ENCODE measurements around the gene BBX. TPM values are rescaled to one million over a fixed set of nuclear protein-coding genes. Genes with fewer than 3 reads are reported as not detected.

Gene BBX
- total and polyA plus RNA-seq, 2 of the 4 experiments (the other 2 are of a cell fraction), result 13.6 to 107 TPM

DNA sequence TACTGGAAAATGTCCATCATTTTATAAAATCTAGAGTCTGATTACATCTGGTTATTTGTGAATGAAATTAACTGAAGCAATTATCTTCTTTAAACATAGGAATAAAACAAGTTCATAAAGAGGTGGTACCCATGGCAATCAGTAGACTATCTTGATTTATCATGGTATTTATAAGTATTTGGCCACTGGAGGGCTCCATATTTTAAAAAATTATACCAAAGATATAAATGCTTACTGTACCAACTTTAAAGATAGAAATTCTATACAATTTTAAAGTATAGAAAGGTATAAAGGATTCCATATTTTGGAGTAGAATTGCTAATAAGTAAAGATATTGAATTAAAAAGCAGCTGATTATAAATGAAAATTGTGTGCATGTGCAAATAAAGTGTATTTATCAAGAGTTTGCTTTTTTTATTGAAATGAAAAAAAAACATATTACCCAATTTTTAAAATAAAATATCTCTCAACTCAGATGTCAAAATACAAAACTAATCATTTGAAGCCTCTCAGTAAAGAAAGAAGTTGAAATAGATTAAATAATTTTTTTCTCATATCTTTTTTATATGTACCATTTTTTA lies 105.3 kb downstream of the BBX start:
- H2BK120ac ChIP-seq (ENCODE audit: low read depth, low read length), result no peak overlapping the region
- TF ChIP-seq RCOR1 (IDR thresholded peaks at IDR 0.05; ENCODE audit: insufficient replicate concordance, low read length), result no peak
- TF ChIP-seq, protein P1, sequence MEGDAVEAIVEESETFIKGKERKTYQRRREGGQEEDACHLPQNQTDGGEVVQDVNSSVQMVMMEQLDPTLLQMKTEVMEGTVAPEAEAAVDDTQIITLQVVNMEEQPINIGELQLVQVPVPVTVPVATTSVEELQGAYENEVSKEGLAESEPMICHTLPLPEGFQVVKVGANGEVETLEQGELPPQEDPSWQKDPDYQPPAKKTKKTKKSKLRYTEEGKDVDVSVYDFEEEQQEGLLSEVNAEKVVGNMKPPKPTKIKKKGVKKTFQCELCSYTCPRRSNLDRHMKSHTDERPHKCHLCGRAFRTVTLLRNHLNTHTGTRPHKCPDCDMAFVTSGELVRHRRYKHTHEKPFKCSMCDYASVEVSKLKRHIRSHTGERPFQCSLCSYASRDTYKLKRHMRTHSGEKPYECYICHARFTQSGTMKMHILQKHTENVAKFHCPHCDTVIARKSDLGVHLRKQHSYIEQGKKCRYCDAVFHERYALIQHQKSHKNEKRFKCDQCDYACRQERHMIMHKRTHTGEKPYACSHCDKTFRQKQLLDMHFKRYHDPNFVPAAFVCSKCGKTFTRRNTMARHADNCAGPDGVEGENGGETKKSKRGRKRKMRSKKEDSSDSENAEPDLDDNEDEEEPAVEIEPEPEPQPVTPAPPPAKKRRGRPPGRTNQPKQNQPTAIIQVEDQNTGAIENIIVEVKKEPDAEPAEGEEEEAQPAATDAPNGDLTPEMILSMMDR (conservative IDR thresholded peaks at IDR 0.05; ENCODE audit: low read depth, low read length), result peak; percentile 25; the same call in 1 of the 2 replicates
- intact Hi-C loops (cut with micrococcal nuclease) (no loop called here), dilution Hi-C loops (cut with HindIII; ENCODE audit: low sequenced_read_pairs, unreplicated experiment) (no loop called here), in situ Hi-C loops (cut with MboI; ENCODE audit: low sequenced_read_pairs) (no loop called here)
- H2BK15ac ChIP-seq (ENCODE audit: low read depth, low read length), result no peak overlapping the region
- H3K4me3 ChIP-seq (ENCODE audit: insufficient read depth, low read depth, low read length), result no peak overlapping the region
- DNase-seq (no peak), ATAC-seq (ENCODE audit: low read depth) (no peak)
- no peak overlapping the region for H3K56ac ChIP-seq (ENCODE audit: extremely low read depth, insufficient read depth, low read length)
- no peak overlapping the region for H2BK20ac ChIP-seq (ENCODE audit: low read depth, low read length)
- no peak overlapping the region for H3K27ac ChIP-seq (ENCODE audit: insufficient read depth, low read length)
- H3K14ac ChIP-seq (replicated peaks; ENCODE audit: low read depth, low read length), result no peak overlapping the region
- no peak overlapping the region for H2AK5ac ChIP-seq (ENCODE audit: low read depth, low read length)
- H3K9me1 ChIP-seq (ENCODE audit: insufficient read depth, low read length), result no peaks in the 10 kb centered on the region
- no peak overlapping the region for H2AK9ac ChIP-seq (replicated peaks; ENCODE audit: low read depth, low read length, poor library complexity)
- no peak overlapping the region for H2BK5ac ChIP-seq (ENCODE audit: low read depth, low read length, poor library complexity, severe bottlenecking)
- H3K4ac ChIP-seq (ENCODE audit: low read depth, low read length), result no peak overlapping the region
- H3K9ac ChIP-seq (ENCODE audit: low read depth, low read length), result no peak overlapping the region
- H3K18ac ChIP-seq (ENCODE audit: low read depth, low read length), result no peak overlapping the region
- no peaks in the 10 kb centered on the region for H3K4me1 ChIP-seq (ENCODE audit: control insufficient read depth, insufficient read depth, low read length)
- H4K8ac ChIP-seq (ENCODE audit: low read depth in 2 of 2, low read length in 2 of 2), result no peak overlapping the region
- no TSS peak for BruUV-seq (replicated peaks)
- no peaks in the 10 kb centered on the region for H4K20me1 ChIP-seq (ENCODE audit: insufficient read depth, low read length)
- POLR2A ChIA-PET (ENCODE audit: unreplicated experiment), result no interaction called here
- peaks cover 0 to 15% of the 10 kb centered on the region in 2 experiments; a peak in 3 of 4 replicates for H3K79me1 ChIP-seq (ENCODE audit: low read depth in 1 of 2, low read length in 2 of 2)
- H4K5ac ChIP-seq (ENCODE audit: low read depth, low read length), result no peak overlapping the region
- no peak overlapping the region for H2AFZ ChIP-seq (replicated peaks; ENCODE audit: low read length, poor library complexity)
- H4K91ac ChIP-seq (ENCODE audit: insufficient read depth, low read depth, low read length), result no peak overlapping the region
- no peaks in the 10 kb centered on the region for H3K36me3 ChIP-seq (ENCODE audit: control insufficient read depth, insufficient read depth, low read length)
- no peak overlapping the region for H3K23ac ChIP-seq (ENCODE audit: low read depth, low read length)
- H3K4me2 ChIP-seq (ENCODE audit: low read depth, low read length), result no peak overlapping the region
- no peaks in the 10 kb centered on the region for H3K9me3 ChIP-seq (ENCODE audit: control insufficient read depth, insufficient read depth, low read length)
- no peaks in the 10 kb centered on the region for H3K27me3 ChIP-seq (ENCODE audit: control insufficient read depth, insufficient read depth, low read length)
- CTCF ChIA-PET, result interaction anchor here (1.0 kb wide), 1 partner anchor 11 kb away, joined by 3 read pairs; no protein-coding TSS in a partner anchor

Measured in IMR-90 (cell line).